H1 (cell line): ENCODE data around the gene TIFAB. TPM values are rescaled to one million over a fixed set of nuclear protein-coding genes. Genes with fewer than 3 reads are reported as not detected.

Experiments
- CEBPB ChIP-seq: IDR thresholded peaks from 2 replicates; pipeline ENCODE4 v1.6.1; 2012; ENCODE audit warnings: low read depth, low read length
- polyA plus RNA-seq, 7 experiments: library from polyadenylated mRNA; depleted of rRNA in 3 of 7; stranded (reverse) in 5 of 7; unstranded in 2 of 7; fragments of >200 nt in 5 of 7; fragments of 200-250 nt in 2 of 7; gene quantifications; 1 replicate in 5 of 7; 2 replicates in 1 of 7; 4 replicates in 1 of 7; pipeline versions ENCODE4 v1.2.1 to v1.2.3, GENCODE V29; 2011 to 2013; ENCODE audit warnings: missing spikeins in 2 of 7, mixed read lengths in 2 of 7
- total RNA-seq: library from RNA; stranded (reverse); fragmentation: NEBNext Ultra II Directional; extraction: Animal tissue kit (Norgen Biotek cat#: 25700); gene quantifications from 2 replicates; pipeline ENCODE4 v1.2.1, GENCODE V29; 2021
- TF ChIP-seq, protein P1 (sequence below): fragments of 300-600 bp; sonication (generic); IDR thresholded peaks from 2 replicates; pipeline ENCODE4 v1.7.1; 2012; ENCODE audit warnings: low read length, moderate library complexity, mild to moderate bottlenecking, inconsistent platforms; ENCODE audit not compliant: insufficient replicate concordance

The TIFAB gene
- total and polyA plus RNA-seq, 2 of the 8 experiments (the other 6 are each of a cell fraction or from before 2014, with no cell fraction given), result not detected

DNA sequence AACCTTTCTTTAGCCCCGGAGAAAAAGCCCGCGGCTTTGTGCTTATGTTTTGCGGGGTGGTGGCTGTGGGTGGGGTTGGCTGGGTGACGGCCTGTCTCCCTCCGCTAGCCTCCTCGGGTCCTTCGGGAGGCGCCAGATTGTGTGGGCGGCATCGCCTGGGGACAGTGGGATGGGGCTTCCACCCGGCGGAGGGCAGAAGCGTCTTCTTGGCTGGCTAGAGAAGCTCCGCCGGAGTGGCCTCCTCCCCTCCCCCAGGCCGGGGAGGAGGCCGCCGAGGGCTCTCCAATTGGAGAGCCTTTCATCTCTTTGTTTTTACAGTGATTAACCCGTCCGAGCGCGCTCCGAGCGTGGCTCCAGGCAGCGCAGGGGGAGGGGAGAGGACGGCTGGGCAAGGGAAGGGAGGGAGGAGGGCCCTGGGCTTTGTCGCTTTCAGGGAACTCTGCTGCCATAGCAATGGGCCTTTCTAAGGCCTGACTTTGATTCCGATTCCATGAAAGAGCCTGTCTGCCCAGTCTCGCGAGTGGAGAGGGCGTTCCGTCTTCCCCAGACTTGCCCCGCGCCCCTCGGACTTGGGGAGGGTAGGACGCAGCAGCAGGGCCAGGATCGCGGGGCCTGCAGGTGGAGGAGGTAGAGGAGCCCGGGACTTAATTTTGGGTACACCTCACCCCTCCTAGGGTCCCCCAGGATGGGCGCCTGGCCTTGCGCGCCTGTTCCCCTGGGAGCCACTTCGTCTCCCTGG, 36.7 kb upstream of the TIFAB start (continued):
- TF ChIP-seq, protein P1, sequence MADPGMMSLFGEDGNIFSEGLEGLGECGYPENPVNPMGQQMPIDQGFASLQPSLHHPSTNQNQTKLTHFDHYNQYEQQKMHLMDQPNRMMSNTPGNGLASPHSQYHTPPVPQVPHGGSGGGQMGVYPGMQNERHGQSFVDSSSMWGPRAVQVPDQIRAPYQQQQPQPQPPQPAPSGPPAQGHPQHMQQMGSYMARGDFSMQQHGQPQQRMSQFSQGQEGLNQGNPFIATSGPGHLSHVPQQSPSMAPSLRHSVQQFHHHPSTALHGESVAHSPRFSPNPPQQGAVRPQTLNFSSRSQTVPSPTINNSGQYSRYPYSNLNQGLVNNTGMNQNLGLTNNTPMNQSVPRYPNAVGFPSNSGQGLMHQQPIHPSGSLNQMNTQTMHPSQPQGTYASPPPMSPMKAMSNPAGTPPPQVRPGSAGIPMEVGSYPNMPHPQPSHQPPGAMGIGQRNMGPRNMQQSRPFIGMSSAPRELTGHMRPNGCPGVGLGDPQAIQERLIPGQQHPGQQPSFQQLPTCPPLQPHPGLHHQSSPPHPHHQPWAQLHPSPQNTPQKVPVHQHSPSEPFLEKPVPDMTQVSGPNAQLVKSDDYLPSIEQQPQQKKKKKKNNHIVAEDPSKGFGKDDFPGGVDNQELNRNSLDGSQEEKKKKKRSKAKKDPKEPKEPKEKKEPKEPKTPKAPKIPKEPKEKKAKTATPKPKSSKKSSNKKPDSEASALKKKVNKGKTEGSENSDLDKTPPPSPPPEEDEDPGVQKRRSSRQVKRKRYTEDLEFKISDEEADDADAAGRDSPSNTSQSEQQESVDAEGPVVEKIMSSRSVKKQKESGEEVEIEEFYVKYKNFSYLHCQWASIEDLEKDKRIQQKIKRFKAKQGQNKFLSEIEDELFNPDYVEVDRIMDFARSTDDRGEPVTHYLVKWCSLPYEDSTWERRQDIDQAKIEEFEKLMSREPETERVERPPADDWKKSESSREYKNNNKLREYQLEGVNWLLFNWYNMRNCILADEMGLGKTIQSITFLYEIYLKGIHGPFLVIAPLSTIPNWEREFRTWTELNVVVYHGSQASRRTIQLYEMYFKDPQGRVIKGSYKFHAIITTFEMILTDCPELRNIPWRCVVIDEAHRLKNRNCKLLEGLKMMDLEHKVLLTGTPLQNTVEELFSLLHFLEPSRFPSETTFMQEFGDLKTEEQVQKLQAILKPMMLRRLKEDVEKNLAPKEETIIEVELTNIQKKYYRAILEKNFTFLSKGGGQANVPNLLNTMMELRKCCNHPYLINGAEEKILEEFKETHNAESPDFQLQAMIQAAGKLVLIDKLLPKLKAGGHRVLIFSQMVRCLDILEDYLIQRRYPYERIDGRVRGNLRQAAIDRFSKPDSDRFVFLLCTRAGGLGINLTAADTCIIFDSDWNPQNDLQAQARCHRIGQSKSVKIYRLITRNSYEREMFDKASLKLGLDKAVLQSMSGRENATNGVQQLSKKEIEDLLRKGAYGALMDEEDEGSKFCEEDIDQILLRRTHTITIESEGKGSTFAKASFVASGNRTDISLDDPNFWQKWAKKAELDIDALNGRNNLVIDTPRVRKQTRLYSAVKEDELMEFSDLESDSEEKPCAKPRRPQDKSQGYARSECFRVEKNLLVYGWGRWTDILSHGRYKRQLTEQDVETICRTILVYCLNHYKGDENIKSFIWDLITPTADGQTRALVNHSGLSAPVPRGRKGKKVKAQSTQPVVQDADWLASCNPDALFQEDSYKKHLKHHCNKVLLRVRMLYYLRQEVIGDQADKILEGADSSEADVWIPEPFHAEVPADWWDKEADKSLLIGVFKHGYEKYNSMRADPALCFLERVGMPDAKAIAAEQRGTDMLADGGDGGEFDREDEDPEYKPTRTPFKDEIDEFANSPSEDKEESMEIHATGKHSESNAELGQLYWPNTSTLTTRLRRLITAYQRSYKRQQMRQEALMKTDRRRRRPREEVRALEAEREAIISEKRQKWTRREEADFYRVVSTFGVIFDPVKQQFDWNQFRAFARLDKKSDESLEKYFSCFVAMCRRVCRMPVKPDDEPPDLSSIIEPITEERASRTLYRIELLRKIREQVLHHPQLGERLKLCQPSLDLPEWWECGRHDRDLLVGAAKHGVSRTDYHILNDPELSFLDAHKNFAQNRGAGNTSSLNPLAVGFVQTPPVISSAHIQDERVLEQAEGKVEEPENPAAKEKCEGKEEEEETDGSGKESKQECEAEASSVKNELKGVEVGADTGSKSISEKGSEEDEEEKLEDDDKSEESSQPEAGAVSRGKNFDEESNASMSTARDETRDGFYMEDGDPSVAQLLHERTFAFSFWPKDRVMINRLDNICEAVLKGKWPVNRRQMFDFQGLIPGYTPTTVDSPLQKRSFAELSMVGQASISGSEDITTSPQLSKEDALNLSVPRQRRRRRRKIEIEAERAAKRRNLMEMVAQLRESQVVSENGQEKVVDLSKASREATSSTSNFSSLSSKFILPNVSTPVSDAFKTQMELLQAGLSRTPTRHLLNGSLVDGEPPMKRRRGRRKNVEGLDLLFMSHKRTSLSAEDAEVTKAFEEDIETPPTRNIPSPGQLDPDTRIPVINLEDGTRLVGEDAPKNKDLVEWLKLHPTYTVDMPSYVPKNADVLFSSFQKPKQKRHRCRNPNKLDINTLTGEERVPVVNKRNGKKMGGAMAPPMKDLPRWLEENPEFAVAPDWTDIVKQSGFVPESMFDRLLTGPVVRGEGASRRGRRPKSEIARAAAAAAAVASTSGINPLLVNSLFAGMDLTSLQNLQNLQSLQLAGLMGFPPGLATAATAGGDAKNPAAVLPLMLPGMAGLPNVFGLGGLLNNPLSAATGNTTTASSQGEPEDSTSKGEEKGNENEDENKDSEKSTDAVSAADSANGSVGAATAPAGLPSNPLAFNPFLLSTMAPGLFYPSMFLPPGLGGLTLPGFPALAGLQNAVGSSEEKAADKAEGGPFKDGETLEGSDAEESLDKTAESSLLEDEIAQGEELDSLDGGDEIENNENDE, result no peak
- no peak for TF ChIP-seq CEBPB
